Fibroblast of villous mesenchyme (primary cell): ENCODE results near the gene TWF2. TPM values are rescaled to one million over a fixed set of nuclear protein-coding genes. Genes with fewer than 3 reads are reported as not detected.

ENCODE experiments used
- DNase-seq: peaks from one replicate; pipeline ENCODE4 v3.0.0-alpha.2; 2010; ENCODE audit warnings: low read depth
- H3K4me3 ChIP-seq: 2 replicates; pipeline ENCODE4 v1.5.1; 2011; ENCODE audit warnings: low read depth, mild to moderate bottlenecking, low read length
- total RNA-seq: library from RNA; depleted of rRNA; stranded (reverse); fragments of >200 nt; gene quantifications from 2 replicates; pipeline ENCODE4 v1.2.3, GENCODE V29; 2012
- TF ChIP-seq, protein P1 (sequence below): IDR thresholded peaks from 2 replicates; pipeline ENCODE4 v1.5.1; 2012; ENCODE audit warnings: low read depth, mild to moderate bottlenecking, low read length; ENCODE audit not compliant: insufficient read depth

The TWF2 gene
- total RNA-seq, 1 donor = 75.6 TPM

DNA sequence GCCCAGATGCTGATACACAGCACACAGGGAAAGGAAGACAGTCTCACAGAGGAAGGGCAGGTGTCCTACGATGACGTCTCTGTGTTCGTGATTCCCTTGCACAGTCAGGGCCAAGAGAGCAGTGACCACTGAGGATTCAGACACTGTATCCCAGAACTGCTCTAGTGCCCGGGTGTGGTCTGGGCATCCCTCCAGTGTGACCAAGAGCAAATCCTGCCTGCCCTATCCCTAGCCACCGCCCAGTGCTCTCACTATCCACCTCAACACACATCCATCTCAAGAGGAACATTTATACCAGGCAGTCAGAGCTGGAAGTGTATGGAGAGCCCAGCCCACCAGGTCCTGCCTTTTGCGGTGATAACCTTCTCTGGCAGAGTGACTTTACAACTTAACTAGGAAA lies 10.7 kb upstream of the TWF2 start:
- no peak overlapping the region for H3K4me3 ChIP-seq
- DNase-seq = no peak
- TF ChIP-seq, protein P1, sequence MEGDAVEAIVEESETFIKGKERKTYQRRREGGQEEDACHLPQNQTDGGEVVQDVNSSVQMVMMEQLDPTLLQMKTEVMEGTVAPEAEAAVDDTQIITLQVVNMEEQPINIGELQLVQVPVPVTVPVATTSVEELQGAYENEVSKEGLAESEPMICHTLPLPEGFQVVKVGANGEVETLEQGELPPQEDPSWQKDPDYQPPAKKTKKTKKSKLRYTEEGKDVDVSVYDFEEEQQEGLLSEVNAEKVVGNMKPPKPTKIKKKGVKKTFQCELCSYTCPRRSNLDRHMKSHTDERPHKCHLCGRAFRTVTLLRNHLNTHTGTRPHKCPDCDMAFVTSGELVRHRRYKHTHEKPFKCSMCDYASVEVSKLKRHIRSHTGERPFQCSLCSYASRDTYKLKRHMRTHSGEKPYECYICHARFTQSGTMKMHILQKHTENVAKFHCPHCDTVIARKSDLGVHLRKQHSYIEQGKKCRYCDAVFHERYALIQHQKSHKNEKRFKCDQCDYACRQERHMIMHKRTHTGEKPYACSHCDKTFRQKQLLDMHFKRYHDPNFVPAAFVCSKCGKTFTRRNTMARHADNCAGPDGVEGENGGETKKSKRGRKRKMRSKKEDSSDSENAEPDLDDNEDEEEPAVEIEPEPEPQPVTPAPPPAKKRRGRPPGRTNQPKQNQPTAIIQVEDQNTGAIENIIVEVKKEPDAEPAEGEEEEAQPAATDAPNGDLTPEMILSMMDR = no peak

DNA sequence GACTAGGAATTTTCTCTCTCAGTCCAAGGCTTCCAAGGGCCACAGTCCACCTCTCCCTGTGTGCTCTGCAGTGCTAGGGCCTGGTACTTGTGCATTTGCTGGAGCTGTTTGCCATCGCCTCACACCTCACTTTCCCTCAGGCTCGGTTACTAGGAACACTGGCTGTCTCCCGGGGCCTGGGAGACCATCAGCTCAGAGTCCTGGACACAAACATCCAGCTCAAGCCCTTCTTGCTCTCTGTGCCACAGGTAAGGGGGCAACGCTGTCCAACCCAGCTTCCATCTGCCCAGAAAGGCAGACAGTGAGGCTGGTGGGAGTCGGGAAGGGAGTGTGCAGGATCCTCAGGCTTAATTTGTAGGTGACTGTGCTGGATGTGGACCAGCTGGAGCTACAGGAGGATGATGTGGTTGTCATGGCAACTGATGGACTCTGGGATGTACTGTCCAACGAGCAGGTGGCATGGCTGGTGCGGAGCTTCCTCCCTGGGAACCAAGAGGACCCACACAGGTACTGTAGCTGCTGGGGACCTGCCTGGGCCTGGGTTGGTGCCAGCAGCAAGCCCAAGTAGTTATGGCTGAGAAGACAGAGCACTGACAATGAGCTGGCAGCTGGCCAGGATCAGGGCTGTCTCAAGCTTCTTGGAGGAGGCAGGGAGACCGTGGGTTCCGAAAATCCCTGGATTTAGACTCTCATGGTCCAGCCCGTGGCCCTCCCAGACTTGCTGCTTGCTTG lies 10.0 kb upstream of the TWF2 start:
- TF ChIP-seq, protein P1 = no peak
- no peak overlapping the region for H3K4me3 ChIP-seq
- DNase-seq = no peak

- no peak overlapping the region for H3K4me3 ChIP-seq
- DNase-seq = no peak
- TF ChIP-seq, protein P1 = no peak
Measured at GRCh38 chr3:52248165-52248541, 9.2 kb upstream of the TWF2 start.

DNA sequence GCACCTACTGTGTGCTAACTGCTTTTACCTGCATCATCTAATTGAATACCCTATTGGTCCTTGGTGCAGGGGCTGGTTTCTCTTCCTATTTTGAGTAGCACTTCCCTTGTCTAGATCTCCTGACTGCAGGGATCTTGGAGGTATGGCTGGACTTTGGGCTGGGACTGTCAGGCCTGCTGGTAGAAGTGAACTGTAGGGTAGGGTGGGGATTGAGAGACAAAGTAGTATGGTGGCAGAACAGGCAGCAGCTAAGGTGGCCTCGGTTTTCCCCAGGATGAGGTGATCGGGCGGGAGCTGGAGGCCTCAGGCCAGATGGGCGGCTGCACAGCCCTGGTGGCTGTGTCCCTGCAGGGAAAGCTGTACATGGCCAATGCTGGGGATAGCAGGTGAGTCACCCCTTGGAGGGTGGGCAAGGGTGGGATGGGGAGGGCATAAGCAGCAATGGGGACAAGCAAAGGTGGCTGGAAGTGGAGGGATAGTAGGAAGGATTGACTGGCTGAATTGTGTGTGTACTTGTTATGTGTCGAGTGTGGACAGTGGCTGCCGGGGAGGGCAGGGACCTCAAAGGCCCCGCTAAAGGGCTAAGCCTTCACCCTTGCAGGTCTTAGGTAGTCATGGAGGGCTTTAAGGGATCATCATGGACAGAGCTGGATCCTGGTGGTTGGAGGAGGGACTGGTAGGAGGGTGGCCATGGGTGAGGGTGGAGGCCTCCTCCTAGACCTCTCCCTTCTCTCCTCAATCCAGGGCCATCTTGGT lies 8.6 kb upstream of the TWF2 start:
- DNase-seq = no peak
- TF ChIP-seq, protein P1 = no peak
- no peak overlapping the region for H3K4me3 ChIP-seq

GRCh38 chr3:52246728-52247408 lies 7.9 kb upstream of the TWF2 start:
- H3K4me3 ChIP-seq = no peak overlapping the region
- DNase-seq = no peak
- TF ChIP-seq, protein P1 = no peak

GRCh38 chr3:52246264-52246620 lies 7.3 kb upstream of the TWF2 start:
- H3K4me3 ChIP-seq = peak overlapping the region; percentile 60
- no peak for DNase-seq
- TF ChIP-seq, protein P1 = no peak
